Calu3 (cell line): ENCODE measurements around the gene YJU2. TPM values are rescaled to one million over a fixed set of nuclear protein-coding genes. Genes with fewer than 3 reads are reported as not detected.

ENCODE experiments used
- BruUV-seq: library from RNA; stranded (reverse); fragments of 400-500 nt; replicated peaks from 2 replicates; lab custom pipeline; 2021; lab: Mats Ljungman, UMichigan
- CTCF ChIA-PET: fragments of 300-600 bp; sonication (Branson Sonifier 250); formaldehyde crosslinking; loops from one replicate; lab custom pipeline; 2022; ENCODE audit warnings: antibody characterized with exemption; lab: Charles Lee
- DNase-seq: peaks from one replicate; pipeline ENCODE4 v3.0.0; 2022
- H3K27ac Mint-ChIP-seq: one replicate; pipeline ENCODE4 v1.8.0; 2022; ENCODE audit warnings: mixed read lengths; ENCODE audit not compliant: unreplicated experiment
- H3K27me3 Mint-ChIP-seq: one replicate; pipeline ENCODE4 v1.8.0; 2022; ENCODE audit warnings: mixed read lengths; ENCODE audit not compliant: unreplicated experiment
- H3K36me3 Mint-ChIP-seq: one replicate; pipeline ENCODE4 v1.8.0; 2022; ENCODE audit warnings: mild to moderate bottlenecking, moderate library complexity, mixed read lengths; ENCODE audit not compliant: insufficient read depth, unreplicated experiment
- H3K4me1 Mint-ChIP-seq: one replicate; pipeline ENCODE4 v1.8.0; 2022; ENCODE audit warnings: mild to moderate bottlenecking, low read depth, mixed read lengths; ENCODE audit not compliant: unreplicated experiment
- H3K4me3 Mint-ChIP-seq: one replicate; pipeline ENCODE4 v1.8.0; 2022; ENCODE audit warnings: mild to moderate bottlenecking, low read depth, moderate library complexity, mixed read lengths; ENCODE audit not compliant: unreplicated experiment
- H3K9me3 Mint-ChIP-seq: one replicate; pipeline ENCODE4 v1.8.0; 2022; ENCODE audit warnings: low read depth, mixed read lengths; ENCODE audit not compliant: unreplicated experiment
- CTCF ChIP-seq: fragments of 200-600 bp; IDR thresholded peaks from one replicate; pipeline ENCODE4 v1.8.0; 2022; ENCODE audit warnings: antibody characterized with exemption; ENCODE audit not compliant: unreplicated experiment
- intact Hi-C: fragments of 100-400 bp; cut with micrococcal nuclease; formaldehyde crosslinking; loops from one replicate; pipeline ENCODE4 v1.10.0; 2022; ENCODE audit not compliant: unreplicated experiment
- total RNA-seq: library from RNA; stranded (reverse); gene quantifications from 2 replicates; pipeline ENCODE4 v1.2.3, GENCODE V29; 2022

Gene YJU2
- total RNA-seq, 1 experiment from 2014 or later: 7.8 TPM

GRCh38 chr19:4305257-4305612 is 58.4 kb downstream of the YJU2 start:
- no peak overlapping the region for H3K27ac Mint-ChIP-seq
- peaks cover 5% of the 10 kb centered on the region for H3K36me3 Mint-ChIP-seq
- no peaks in the 10 kb centered on the region for H3K9me3 Mint-ChIP-seq
- no TSS peak for BruUV-seq
- intact Hi-C loops: no loop called here
- no peak for DNase-seq
- CTCF ChIA-PET: no interaction called here
- no peak overlapping the region for H3K4me3 Mint-ChIP-seq
- peaks cover 31% of the 10 kb centered on the region for H3K27me3 Mint-ChIP-seq
- no peaks in the 10 kb centered on the region for H3K4me1 Mint-ChIP-seq
- TF ChIP-seq CTCF: no peak

GRCh38 chr19:4305659-4306058 is 58.8 kb downstream of the YJU2 start:
- H3K36me3 Mint-ChIP-seq: peaks cover 5% of the 10 kb centered on the region
- no peaks in the 10 kb centered on the region for H3K4me1 Mint-ChIP-seq
- H3K4me3 Mint-ChIP-seq: no peak overlapping the region
- peaks cover 27% of the 10 kb centered on the region for H3K27me3 Mint-ChIP-seq
- CTCF ChIA-PET: no interaction called here
- no peaks in the 10 kb centered on the region for H3K9me3 Mint-ChIP-seq
- no peak overlapping the region for H3K27ac Mint-ChIP-seq
- intact Hi-C loops: no loop called here
- no peak for TF ChIP-seq CTCF
- BruUV-seq: no TSS peak
- DNase-seq: no peak

DNA sequence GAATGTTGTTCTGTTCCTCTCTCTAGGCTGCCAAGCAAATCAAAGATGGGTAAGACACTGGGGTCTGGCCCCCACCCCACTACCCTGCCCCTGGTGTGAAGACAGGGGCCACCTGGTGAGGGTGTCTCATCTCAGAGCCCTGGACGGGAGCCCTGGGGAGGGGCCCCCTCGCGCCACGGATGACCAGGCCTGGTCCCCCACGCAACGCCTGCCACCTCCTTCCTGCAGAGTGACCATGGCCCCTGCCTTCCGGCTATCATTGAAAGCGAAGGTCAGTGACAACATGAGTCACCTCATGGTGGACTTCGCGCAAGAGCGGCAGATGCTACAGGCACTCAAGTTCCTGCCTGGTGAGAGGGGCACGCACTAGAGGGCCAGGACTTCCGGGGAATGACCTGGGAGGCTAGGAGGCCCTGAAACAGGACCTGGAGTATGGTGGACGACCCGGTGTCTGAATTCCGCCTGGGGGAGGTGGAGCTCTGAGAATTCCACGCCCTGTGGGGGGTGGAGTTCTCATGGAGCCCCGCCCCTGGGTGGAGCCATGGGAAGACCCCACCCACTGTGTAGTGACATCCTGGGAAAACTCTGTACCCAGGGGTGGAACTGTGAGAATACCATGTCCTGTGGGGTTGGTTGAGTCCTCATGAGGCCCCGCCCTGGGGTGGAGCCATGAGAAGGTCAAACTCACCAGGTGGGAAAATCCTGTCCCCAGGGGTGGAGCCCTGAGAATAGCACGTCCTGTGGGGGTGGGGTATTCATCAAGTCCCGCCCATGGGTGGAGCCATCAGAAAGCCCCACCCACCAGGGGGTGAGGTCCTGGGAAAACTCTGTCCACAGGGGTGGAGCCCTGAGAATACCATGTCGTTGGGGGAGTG is 63.6 kb downstream of the YJU2 start:
- intact Hi-C loops: no loop called here
- no peak for TF ChIP-seq CTCF
- Mint-ChIP-seq H3K36me3 (peaks cover 5% of the 10 kb centered on the region), H3K27me3 (peaks cover 18% of the 10 kb centered on the region), H3K9me3 (no peaks in the 10 kb centered on the region), H3K4me3 (no peak overlapping the region), H3K4me1 (no peaks in the 10 kb centered on the region), H3K27ac (no peak overlapping the region)
- BruUV-seq: no TSS peak
- DNase-seq: no peak
- CTCF ChIA-PET: interaction anchor here (0.6 kb wide), 1 partner anchor 861 kb away, joined by 4 read pairs; no protein-coding TSS in a partner anchor

GRCh38 chr19:4313847-4314490 is 67.1 kb downstream of the YJU2 start:
- TF ChIP-seq CTCF: no peak
- no peaks in the 10 kb centered on the region for H3K36me3 Mint-ChIP-seq
- CTCF ChIA-PET: no interaction called here
- H3K9me3 Mint-ChIP-seq: no peaks in the 10 kb centered on the region
- peaks cover 14% of the 10 kb centered on the region for H3K27me3 Mint-ChIP-seq
- H3K4me3 Mint-ChIP-seq: no peak overlapping the region
- intact Hi-C loops: no loop called here
- H3K4me1 Mint-ChIP-seq: no peaks in the 10 kb centered on the region
- DNase-seq: no peak
- no TSS peak for BruUV-seq
- H3K27ac Mint-ChIP-seq: no peak overlapping the region
